GM23248 (cell line): ENCODE results near the gene SMOC2. TPM values are rescaled to one million over a fixed set of nuclear protein-coding genes. Genes with fewer than 3 reads are reported as not detected.

ENCODE experiments used
- DNase-seq: peaks from one replicate; pipeline ENCODE4 v3.0.0-alpha.2; 2015
- H2AFZ ChIP-seq: fragments of 200-600 bp; sonication (generic); 2 replicates; pipeline ENCODE4 v1.6.1; 2016; ENCODE audit warnings: antibody characterized with exemption
- H3F3A ChIP-seq: fragments of 200-600 bp; sonication (generic); 2 replicates; pipeline ENCODE4 v1.6.1; 2016; ENCODE audit warnings: mild to moderate bottlenecking, antibody characterized with exemption, mixed run types; ENCODE audit not compliant: insufficient read depth
- H3K27ac ChIP-seq: fragments of 200-600 bp; sonication (generic); 2 replicates; pipeline ENCODE4 v1.5.1; 2016; ENCODE audit warnings: mild to moderate bottlenecking
- H3K27me3 ChIP-seq: fragments of 200-600 bp; sonication (generic); replicated peaks from 2 replicates; pipeline ENCODE4 v1.6.1; 2016; ENCODE audit warnings: mild to moderate bottlenecking; ENCODE audit not compliant: insufficient read depth
- H3K36me3 ChIP-seq: fragments of 200-600 bp; sonication (generic); 2 replicates; pipeline ENCODE4 v1.6.1; 2016; ENCODE audit warnings: low read depth, mild to moderate bottlenecking
- H3K4me1 ChIP-seq: fragments of 200-600 bp; sonication (generic); 2 replicates; pipeline ENCODE4 v1.6.1; 2016; ENCODE audit warnings: mild to moderate bottlenecking; ENCODE audit not compliant: insufficient read depth
- H3K4me2 ChIP-seq: fragments of 200-600 bp; sonication (generic); one replicate; pipeline ENCODE4 v1.6.1; 2016; ENCODE audit warnings: mild to moderate bottlenecking; ENCODE audit not compliant: unreplicated experiment
- H3K4me3 ChIP-seq: fragments of 200-600 bp; sonication (generic); 2 replicates; pipeline ENCODE4 v1.5.1; 2016; ENCODE audit warnings: mild to moderate bottlenecking
- H3K79me2 ChIP-seq: fragments of 200-600 bp; sonication (generic); 2 replicates; pipeline ENCODE4 v1.6.1; 2016; ENCODE audit warnings: mild to moderate bottlenecking; ENCODE audit not compliant: insufficient read depth
- H3K9ac ChIP-seq: fragments of 200-600 bp; sonication (generic); 2 replicates; pipeline ENCODE4 v1.6.1; 2016; ENCODE audit warnings: mild to moderate bottlenecking
- H3K9me2 ChIP-seq: fragments of 200-600 bp; sonication (generic); 2 replicates; pipeline ENCODE4 v1.6.1; 2016; ENCODE audit warnings: mixed run types, mild to moderate bottlenecking, moderate library complexity; ENCODE audit not compliant: insufficient read depth
- H3K9me3 ChIP-seq: fragments of 200-600 bp; sonication (generic); one replicate; pipeline ENCODE4 v1.6.1; 2017; ENCODE audit warnings: low read depth
- H4K20me1 ChIP-seq: fragments of 200-600 bp; sonication (generic); 2 replicates; pipeline ENCODE4 v1.6.0; 2016; ENCODE audit not compliant: insufficient read depth
- EZH2 ChIP-seq: fragments of 200-600 bp; sonication (generic); IDR thresholded peaks from 2 replicates; pipeline ENCODE4 v1.6.1; 2018; ENCODE audit warnings: antibody characterized with exemption, mild to moderate bottlenecking; ENCODE audit not compliant: insufficient read depth, poor library complexity, severe bottlenecking
- EZH2phosphoT487 ChIP-seq: fragments of 200-600 bp; sonication (generic); IDR thresholded peaks from 2 replicates; pipeline ENCODE4 v1.6.1; 2018; ENCODE audit warnings: antibody characterized with exemption, moderate library complexity, mild to moderate bottlenecking, low read depth; ENCODE audit not compliant: insufficient read depth
- WGBS, 2 experiments: methylation state at CpG; one replicate each; pipeline ENCODE4 v1.1.6; 2015 to 2017; ENCODE audit warnings: low lambda C conversion rate in 2 of 2, low coverage in 1 of 2; ENCODE audit errors: missing lambda C conversion rate in 2 of 2; 5-methylcytosine and 5-hydroxymethylcytosine counted together
- in situ Hi-C: fragments of 300-500 bp; cut with MboI; formaldehyde crosslinking; loops from 2 replicates; pipeline ENCODE4 v1.15.0; 2020
- polyA plus RNA-seq: library from polyadenylated mRNA; unstranded; fragments of >200 nt; fragmentation: Nextera tagmentation; extraction: Ambion mirVana; gene quantifications from 2 replicates; pipeline ENCODE4 v1.2.1, GENCODE V29; 2016
- total RNA-seq: library from RNA; depleted of rRNA; stranded (reverse); fragments of >200 nt; shearing (Covaris generic); gene quantifications from 2 replicates; pipeline ENCODE4 v1.2.3, GENCODE V29; 2014

The SMOC2 gene
- total and polyA plus RNA-seq, 2 experiments from 2014 or later = not detected

DNA sequence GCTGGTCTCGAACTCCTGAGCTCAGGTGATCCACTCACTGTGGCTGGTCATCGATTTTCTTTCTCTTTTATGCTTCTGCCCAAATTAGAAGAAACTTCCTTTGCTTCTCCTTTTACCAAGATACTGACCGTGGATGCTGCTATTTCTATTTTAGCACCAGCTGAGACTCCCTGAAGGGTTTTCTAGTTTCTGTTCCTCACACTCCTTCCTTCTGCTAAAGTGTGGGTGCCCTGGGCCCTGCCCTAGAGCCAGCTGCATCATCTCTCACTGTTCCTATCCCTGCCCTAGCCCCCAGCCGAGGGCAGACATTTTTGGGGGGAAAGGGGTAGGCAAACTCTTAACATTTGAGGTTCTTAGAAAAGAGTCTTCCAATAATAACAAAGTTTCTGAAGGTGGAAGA is 6.3 kb downstream of the SMOC2 start:
- DNase-seq = no peak
- Histone ChIP-seq H3K27ac (no peak overlapping the region), H3K4me3 (no peak overlapping the region), H3K36me3 (no peaks in the 10 kb centered on the region), H3K79me2 (no peaks in the 10 kb centered on the region), H2AFZ (no peak overlapping the region), H3F3A (no peaks in the 10 kb centered on the region), H3K9me3 (no peaks in the 10 kb centered on the region), H3K9me2 (no peaks in the 10 kb centered on the region), H3K4me2 (no peak overlapping the region), H3K27me3 (peaks cover 2% of the 10 kb centered on the region; the same call in 1 of the 2 replicates), H4K20me1 (no peaks in the 10 kb centered on the region), H3K9ac (no peak overlapping the region), H3K4me1 (no peaks in the 10 kb centered on the region)
- in situ Hi-C loops = no loop called here
- 26% methylated on average over 4 of the region's 4 CpGs for WGBS, 2 experiments
- TF ChIP-seq EZH2 = no peak
- no peak for TF ChIP-seq EZH2phosphoT487

DNA sequence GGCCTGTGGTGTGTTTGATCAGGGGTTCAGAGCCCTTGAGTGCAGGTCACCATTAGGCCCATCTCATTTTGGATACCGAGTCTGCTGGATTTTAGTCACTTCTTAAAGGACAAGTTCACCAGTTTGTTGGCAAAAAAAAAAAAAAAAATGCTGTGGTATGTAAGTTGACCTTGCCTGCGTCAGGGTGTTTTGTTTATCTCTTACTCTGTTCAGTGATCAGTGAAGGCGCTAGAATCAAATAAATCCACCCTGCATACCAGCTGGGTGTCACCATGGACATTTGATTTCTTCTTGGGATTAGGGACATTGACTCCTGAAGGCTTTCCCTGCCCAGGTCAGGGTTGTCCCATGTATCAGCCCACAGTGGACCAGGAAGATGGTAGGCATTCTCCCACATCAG is 6.7 kb downstream of the SMOC2 start:
- Histone ChIP-seq H3K36me3 (no peaks in the 10 kb centered on the region), H3K9ac (no peak overlapping the region), H2AFZ (no peak overlapping the region), H4K20me1 (no peaks in the 10 kb centered on the region), H3K4me2 (no peak overlapping the region), H3K27me3 (no peaks in the 10 kb centered on the region), H3K79me2 (no peaks in the 10 kb centered on the region), H3K4me1 (no peaks in the 10 kb centered on the region), H3K27ac (no peak overlapping the region), H3K4me3 (no peak overlapping the region), H3K9me2 (no peaks in the 10 kb centered on the region), H3F3A (no peaks in the 10 kb centered on the region), H3K9me3 (no peaks in the 10 kb centered on the region)
- TF ChIP-seq EZH2phosphoT487 (no peak), EZH2 (no peak)
- no peak for DNase-seq
- in situ Hi-C loops = no loop called here
- 40 to 44% methylated on average over 3 of the region's 3 CpGs for WGBS, 2 experiments

DNA sequence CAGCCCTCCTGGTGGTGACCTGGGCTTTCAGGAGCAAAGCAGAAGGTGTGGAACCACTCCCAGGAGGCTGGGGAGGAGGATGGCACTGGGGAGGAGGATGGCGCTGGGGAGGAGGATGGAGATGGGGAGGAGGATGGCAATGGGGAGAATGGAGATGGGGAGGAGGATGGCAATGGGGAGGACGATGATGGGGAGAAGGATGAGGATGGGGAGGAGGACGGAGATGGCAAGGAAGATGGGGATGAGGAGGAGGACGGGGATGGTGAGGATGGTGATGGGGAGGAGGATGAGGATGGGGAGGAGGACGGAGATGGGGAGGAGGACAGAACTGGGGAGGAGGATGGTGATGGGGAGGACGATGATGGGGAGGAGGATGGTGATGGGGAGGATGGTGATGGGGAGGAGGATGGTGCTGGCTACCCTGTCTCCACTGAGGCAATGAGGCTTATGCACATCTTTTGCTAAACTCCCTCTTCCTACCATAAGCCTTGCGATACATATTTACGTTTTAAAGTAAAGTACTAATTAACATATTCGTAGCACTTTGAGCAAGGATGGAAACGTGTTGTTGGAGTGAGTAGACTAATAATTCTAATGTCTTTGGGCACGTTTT is 7.4 kb downstream of the SMOC2 start:
- no peaks in the 10 kb centered on the region for H3K36me3 ChIP-seq
- H3K9me2 ChIP-seq = no peaks in the 10 kb centered on the region
- no peak for DNase-seq
- TF ChIP-seq EZH2phosphoT487 (no peak), EZH2 (no peak)
- no peaks in the 10 kb centered on the region for H3K27me3 ChIP-seq
- no peak overlapping the region for H3K9ac ChIP-seq
- no peaks in the 10 kb centered on the region for H3F3A ChIP-seq
- no peaks in the 10 kb centered on the region for H3K9me3 ChIP-seq
- no peak overlapping the region for H2AFZ ChIP-seq
- H3K4me3 ChIP-seq = no peak overlapping the region
- no peaks in the 10 kb centered on the region for H3K79me2 ChIP-seq
- H3K4me2 ChIP-seq = no peak overlapping the region
- H3K4me1 ChIP-seq = no peaks in the 10 kb centered on the region
- H4K20me1 ChIP-seq = no peaks in the 10 kb centered on the region
- in situ Hi-C loops = no loop called here
- WGBS, 2 experiments = 49 to 51% methylated on average over 6 to 11 of the region's 11 CpGs
- H3K27ac ChIP-seq = no peak overlapping the region

DNA sequence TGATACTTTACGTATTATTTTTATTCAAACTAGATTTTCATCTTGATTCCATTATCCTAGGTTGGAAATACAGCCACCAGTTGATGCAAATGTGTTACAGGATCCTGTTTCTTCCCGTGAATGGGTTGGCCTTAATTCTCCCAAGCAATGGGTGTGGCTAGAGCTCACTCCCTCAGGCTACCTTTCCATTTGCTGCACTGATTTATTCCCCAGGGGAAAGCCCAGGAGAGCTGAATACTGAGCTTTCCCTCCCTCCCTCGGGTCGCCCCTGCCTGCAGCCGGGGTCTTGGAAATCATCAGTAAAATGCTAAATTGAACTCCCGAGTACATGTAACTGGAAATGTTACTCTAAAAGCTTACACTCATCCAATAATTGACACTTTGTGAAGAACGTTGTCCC is 9.9 kb downstream of the SMOC2 start:
- Histone ChIP-seq H3K79me2 (no peaks in the 10 kb centered on the region), H4K20me1 (no peaks in the 10 kb centered on the region), H3K4me2 (no peak overlapping the region), H3K4me3 (no peak overlapping the region), H3F3A (no peaks in the 10 kb centered on the region), H3K9me3 (no peaks in the 10 kb centered on the region), H2AFZ (no peak overlapping the region), H3K9ac (no peak overlapping the region), H3K27ac (no peak overlapping the region), H3K9me2 (no peaks in the 10 kb centered on the region), H3K4me1 (no peaks in the 10 kb centered on the region), H3K36me3 (no peaks in the 10 kb centered on the region), H3K27me3 (no peaks in the 10 kb centered on the region)
- in situ Hi-C loops = no loop called here
- TF ChIP-seq EZH2 (no peak), EZH2phosphoT487 (no peak)
- 42 to 46% methylated on average over 7 of the region's 7 CpGs for WGBS, 2 experiments
- no peak for DNase-seq
